Measurements from ENCODE around the gene CLSTN2.

Gene CLSTN2

GRCh38 chr3:140078343-140078742, 143.4 kb downstream of the CLSTN2 start:
- H3K4me3 ChIP-seq (ENCODE audit: control insufficient read depth, low read depth, low read length) = no peak overlapping the region
- no peak for TF ChIP-seq CTCF (IDR thresholded peaks at IDR 0.05; ENCODE audit: control insufficient read depth, insufficient read depth, low read depth, low read length, missing control alignments)
- DNase-seq (ENCODE audit: low read depth) = no peak

- no peak for TF ChIP-seq CTCF (IDR thresholded peaks at IDR 0.05; ENCODE audit: control insufficient read depth, insufficient read depth, low read depth, low read length, missing control alignments)
- no peak for DNase-seq (ENCODE audit: low read depth)
- no peak overlapping the region for H3K4me3 ChIP-seq (ENCODE audit: control insufficient read depth, low read depth, low read length)
These were observed 144.0 kb downstream of the CLSTN2 start for GRCh38 chr3:140078940-140079339.

- no peak for DNase-seq (ENCODE audit: low read depth)
- no peak overlapping the region for H3K4me3 ChIP-seq (ENCODE audit: control insufficient read depth, low read depth, low read length)
- TF ChIP-seq CTCF (IDR thresholded peaks at IDR 0.05; ENCODE audit: control insufficient read depth, insufficient read depth, low read depth, low read length, missing control alignments) = no peak
These were observed 146.9 kb downstream of the CLSTN2 start for GRCh38 chr3:140081887-140082286.

- H3K4me3 ChIP-seq (ENCODE audit: control insufficient read depth, low read depth, low read length) = no peak overlapping the region
- no peak for TF ChIP-seq CTCF (IDR thresholded peaks at IDR 0.05; ENCODE audit: control insufficient read depth, insufficient read depth, low read depth, low read length, missing control alignments)
- DNase-seq (ENCODE audit: low read depth) = no peak
These were observed 150.0 kb downstream of the CLSTN2 start for GRCh38 chr3:140085001-140085400.

GRCh38 chr3:140086642-140087041, 151.7 kb downstream of the CLSTN2 start:
- no peak for TF ChIP-seq CTCF (IDR thresholded peaks at IDR 0.05; ENCODE audit: control insufficient read depth, insufficient read depth, low read depth, low read length, missing control alignments)
- H3K4me3 ChIP-seq (ENCODE audit: control insufficient read depth, low read depth, low read length) = no peak overlapping the region
- no peak for DNase-seq (ENCODE audit: low read depth)

GRCh38 chr3:140088058-140088457, 153.1 kb downstream of the CLSTN2 start:
- TF ChIP-seq CTCF (IDR thresholded peaks at IDR 0.05; ENCODE audit: control insufficient read depth, insufficient read depth, low read depth, low read length, missing control alignments) = no peak
- H3K4me3 ChIP-seq (ENCODE audit: control insufficient read depth, low read depth, low read length) = no peak overlapping the region
- no peak for DNase-seq (ENCODE audit: low read depth)

- H3K4me3 ChIP-seq (ENCODE audit: control insufficient read depth, low read depth, low read length) = no peak overlapping the region
- DNase-seq (ENCODE audit: low read depth) = no peak
- no peak for TF ChIP-seq CTCF (IDR thresholded peaks at IDR 0.05; ENCODE audit: control insufficient read depth, insufficient read depth, low read depth, low read length, missing control alignments)
These were observed 153.5 kb downstream of the CLSTN2 start for GRCh38 chr3:140088513-140088912.

Measured in AG09309 (cell line).